ENCODE results near the gene SMPD4. TPM values are rescaled to one million over a fixed set of nuclear protein-coding genes. Genes with fewer than 3 reads are reported as not detected.
"Not testable (repeated sequence)": the region's sequence is repeated elsewhere in the genome, so short reads cannot be mapped to it uniquely, and the experiment has no call there.

The SMPD4 gene
- total RNA-seq, 1 experiment from 2014 or later, result 140 TPM

DNA sequence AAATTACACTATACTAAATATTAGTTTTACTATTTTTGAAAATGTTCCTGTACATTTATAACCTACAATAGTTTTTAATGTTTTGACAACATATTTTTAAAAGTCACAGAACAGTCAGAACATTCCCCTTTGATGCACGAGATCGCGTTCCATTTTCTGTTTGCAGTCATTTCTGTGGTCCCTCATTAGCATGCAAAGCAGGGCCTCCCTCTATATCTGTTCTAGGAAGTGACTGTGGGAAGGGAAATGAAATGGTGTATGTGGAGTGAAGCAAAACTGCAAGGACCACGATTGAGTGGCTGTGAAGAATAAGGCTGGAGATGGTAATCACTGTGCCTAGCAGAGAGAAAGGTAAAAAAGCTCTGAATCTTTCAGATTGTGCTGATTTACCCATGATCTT is 41.1 kb upstream of the SMPD4 start:
- H3K36me3 Mint-ChIP-seq (ENCODE audit: insufficient read depth, unreplicated experiment); CTCF ChIA-PET; H3K27ac Mint-ChIP-seq (ENCODE audit: unreplicated experiment): not testable (repeated sequence)

GRCh38 chr2:130220505-130220904 is 39.1 kb upstream of the SMPD4 start:
- H3K4me3 Mint-ChIP-seq (ENCODE audit: unreplicated experiment); DNase-seq; CTCF ChIA-PET: not testable (repeated sequence)

More for the DNA sequence above, 41.1 kb upstream of the SMPD4 start:
- DNase-seq; H3K9me3 ChIP-seq; H3K9me3 Mint-ChIP-seq (ENCODE audit: unreplicated experiment); H3K27me3 Mint-ChIP-seq (ENCODE audit: insufficient read depth, unreplicated experiment); intact Hi-C loops (cut with micrococcal nuclease; ENCODE audit: unreplicated experiment); POLR2A ChIA-PET; H3K4me3 Mint-ChIP-seq (ENCODE audit: unreplicated experiment); H3K4me1 Mint-ChIP-seq (ENCODE audit: low read depth, unreplicated experiment); H3K4me1 ChIP-seq; H3K4me3 ChIP-seq (ENCODE audit: low read depth, low read length); H3K27me3 ChIP-seq (replicated peaks; ENCODE audit: control insufficient read depth, insufficient read depth, low read length); BruUV-seq (replicated peaks); H3K36me3 ChIP-seq (ENCODE audit: control insufficient read depth, insufficient read depth, low read length): not testable (repeated sequence)

GRCh38 chr2:130219147-130219546 is 37.7 kb upstream of the SMPD4 start:
- CTCF ChIA-PET; POLR2A ChIA-PET; BruUV-seq (replicated peaks); H3K27me3 Mint-ChIP-seq (ENCODE audit: insufficient read depth, unreplicated experiment); intact Hi-C loops (cut with micrococcal nuclease; ENCODE audit: unreplicated experiment); H3K9me3 Mint-ChIP-seq (ENCODE audit: unreplicated experiment); H3K4me3 Mint-ChIP-seq (ENCODE audit: unreplicated experiment); H3K36me3 Mint-ChIP-seq (ENCODE audit: insufficient read depth, unreplicated experiment); H3K4me3 ChIP-seq (ENCODE audit: low read depth, low read length); H3K36me3 ChIP-seq (ENCODE audit: control insufficient read depth, insufficient read depth, low read length); H3K9me3 ChIP-seq; DNase-seq; H3K4me1 Mint-ChIP-seq (ENCODE audit: low read depth, unreplicated experiment); H3K27ac Mint-ChIP-seq (ENCODE audit: unreplicated experiment); H3K4me1 ChIP-seq; H3K27me3 ChIP-seq (replicated peaks; ENCODE audit: control insufficient read depth, insufficient read depth, low read length): not testable (repeated sequence)

More at GRCh38 chr2:130220505-130220904, 39.1 kb upstream of the SMPD4 start:
- H3K9me3 Mint-ChIP-seq (ENCODE audit: unreplicated experiment); BruUV-seq (replicated peaks); POLR2A ChIA-PET; H3K27ac Mint-ChIP-seq (ENCODE audit: unreplicated experiment); H3K4me1 ChIP-seq; H3K27me3 Mint-ChIP-seq (ENCODE audit: insufficient read depth, unreplicated experiment); H3K36me3 ChIP-seq (ENCODE audit: control insufficient read depth, insufficient read depth, low read length); H3K4me3 ChIP-seq (ENCODE audit: low read depth, low read length); intact Hi-C loops (cut with micrococcal nuclease; ENCODE audit: unreplicated experiment); H3K4me1 Mint-ChIP-seq (ENCODE audit: low read depth, unreplicated experiment); H3K27me3 ChIP-seq (replicated peaks; ENCODE audit: control insufficient read depth, insufficient read depth, low read length); H3K36me3 Mint-ChIP-seq (ENCODE audit: insufficient read depth, unreplicated experiment); H3K9me3 ChIP-seq: not testable (repeated sequence)

GRCh38 chr2:130207051-130207450 is 25.6 kb upstream of the SMPD4 start:
- H3K9me3 Mint-ChIP-seq (ENCODE audit: unreplicated experiment); H3K4me1 Mint-ChIP-seq (ENCODE audit: low read depth, unreplicated experiment); H3K4me3 ChIP-seq (ENCODE audit: low read depth, low read length); intact Hi-C loops (cut with micrococcal nuclease; ENCODE audit: unreplicated experiment); CTCF ChIA-PET; H3K27me3 ChIP-seq (replicated peaks; ENCODE audit: control insufficient read depth, insufficient read depth, low read length); H3K4me3 Mint-ChIP-seq (ENCODE audit: unreplicated experiment); H3K36me3 Mint-ChIP-seq (ENCODE audit: insufficient read depth, unreplicated experiment); H3K36me3 ChIP-seq (ENCODE audit: control insufficient read depth, insufficient read depth, low read length); BruUV-seq (replicated peaks); POLR2A ChIA-PET; H3K27ac Mint-ChIP-seq (ENCODE audit: unreplicated experiment); H3K27me3 Mint-ChIP-seq (ENCODE audit: insufficient read depth, unreplicated experiment); DNase-seq; H3K9me3 ChIP-seq; H3K4me1 ChIP-seq: not testable (repeated sequence)

GRCh38 chr2:130203150-130203549 is 21.7 kb upstream of the SMPD4 start:
- DNase-seq; CTCF ChIA-PET; H3K36me3 Mint-ChIP-seq (ENCODE audit: insufficient read depth, unreplicated experiment); H3K4me3 ChIP-seq (ENCODE audit: low read depth, low read length); H3K36me3 ChIP-seq (ENCODE audit: control insufficient read depth, insufficient read depth, low read length); BruUV-seq (replicated peaks); H3K4me1 Mint-ChIP-seq (ENCODE audit: low read depth, unreplicated experiment); H3K9me3 ChIP-seq; H3K27me3 Mint-ChIP-seq (ENCODE audit: insufficient read depth, unreplicated experiment); H3K4me1 ChIP-seq; intact Hi-C loops (cut with micrococcal nuclease; ENCODE audit: unreplicated experiment); POLR2A ChIA-PET; H3K27me3 ChIP-seq (replicated peaks; ENCODE audit: control insufficient read depth, insufficient read depth, low read length); H3K4me3 Mint-ChIP-seq (ENCODE audit: unreplicated experiment); H3K9me3 Mint-ChIP-seq (ENCODE audit: unreplicated experiment); H3K27ac Mint-ChIP-seq (ENCODE audit: unreplicated experiment): not testable (repeated sequence)

DNA sequence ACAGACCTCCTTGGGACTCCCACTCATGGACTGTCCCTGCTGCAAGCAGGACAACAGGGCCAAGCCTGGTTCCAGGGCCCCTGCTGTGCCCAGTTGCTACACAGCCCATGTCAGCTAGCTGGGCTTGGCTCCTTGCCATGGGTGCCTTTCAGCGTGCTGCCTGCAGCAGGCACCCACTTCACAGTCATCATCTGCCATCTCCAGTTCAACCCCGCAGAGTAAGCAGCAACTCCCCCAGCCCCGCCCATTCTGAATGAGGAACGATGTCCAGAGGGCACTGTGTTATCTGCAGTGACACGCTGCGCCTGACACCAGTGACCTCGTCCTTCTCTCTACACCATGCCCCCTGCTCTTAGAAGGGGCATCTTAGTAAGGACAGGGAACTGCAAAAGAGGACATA is 21.1 kb upstream of the SMPD4 start:
- CTCF ChIA-PET; H3K27me3 Mint-ChIP-seq (ENCODE audit: insufficient read depth, unreplicated experiment); H3K27me3 ChIP-seq (replicated peaks; ENCODE audit: control insufficient read depth, insufficient read depth, low read length); BruUV-seq (replicated peaks); H3K4me3 ChIP-seq (ENCODE audit: low read depth, low read length); intact Hi-C loops (cut with micrococcal nuclease; ENCODE audit: unreplicated experiment); H3K36me3 Mint-ChIP-seq (ENCODE audit: insufficient read depth, unreplicated experiment); H3K4me1 Mint-ChIP-seq (ENCODE audit: low read depth, unreplicated experiment); H3K4me1 ChIP-seq; H3K9me3 ChIP-seq; H3K27ac Mint-ChIP-seq (ENCODE audit: unreplicated experiment); H3K4me3 Mint-ChIP-seq (ENCODE audit: unreplicated experiment); H3K9me3 Mint-ChIP-seq (ENCODE audit: unreplicated experiment); H3K36me3 ChIP-seq (ENCODE audit: control insufficient read depth, insufficient read depth, low read length); POLR2A ChIA-PET: not testable (repeated sequence)
- DNase-seq, result peak; percentile 45 to 80
